Caco-2 (cell line): ENCODE results near the gene SCRN1. TPM values are rescaled to one million over a fixed set of nuclear protein-coding genes. Genes with fewer than 3 reads are reported as not detected.
"Not testable (repeated sequence)": the region's sequence is repeated elsewhere in the genome, so short reads cannot be mapped to it uniquely, and the experiment has no call there.

Experiments
- BruUV-seq: library from RNA; stranded (reverse); fragments of 400-500 nt; replicated peaks from 2 replicates; lab custom pipeline; 2021; lab: Mats Ljungman, UMichigan
- CTCF ChIA-PET: fragments of 300-600 bp; sonication (Branson Sonifier 250); formaldehyde crosslinking; loops from one replicate; lab custom pipeline; 2022; ENCODE audit warnings: antibody characterized with exemption; lab: Charles Lee
- POLR2A ChIA-PET: fragments of 300-600 bp; sonication (Branson Sonifier 250); formaldehyde crosslinking; loops from one replicate; lab custom pipeline; 2022; ENCODE audit warnings: antibody characterized with exemption; lab: Charles Lee
- DNase-seq, 2 experiments: peaks; one replicate each; pipeline versions ENCODE4 v3.0.0 to v3.0.0-alpha.2; 2020 to 2022
- H3K27me3 ChIP-seq: replicated peaks from 2 replicates; pipeline ENCODE4 v1.6.0; 2011; ENCODE audit warnings: low read length; ENCODE audit not compliant: control insufficient read depth, insufficient read depth
- H3K36me3 ChIP-seq: 2 replicates; pipeline ENCODE4 v1.5.1; 2011; ENCODE audit warnings: low read length; ENCODE audit not compliant: control insufficient read depth, insufficient read depth
- H3K4me1 ChIP-seq: fragments of 250-450 bp; sonication (Bioruptor Pico); 2 replicates; pipeline ENCODE4 v1.5.1; 2020; ENCODE audit warnings: mild to moderate bottlenecking
- H3K4me3 ChIP-seq: 2 replicates; pipeline ENCODE4 v1.5.1; 2011; ENCODE audit warnings: low read depth, mild to moderate bottlenecking, control low read depth, low read length
- H3K9me3 ChIP-seq: fragments of 250-450 bp; sonication (Bioruptor Pico); 2 replicates; pipeline ENCODE4 v1.5.1; 2020; ENCODE audit warnings: mild to moderate bottlenecking, moderate library complexity
- H3K27ac Mint-ChIP-seq: one replicate; pipeline ENCODE4 v1.8.0; 2022; ENCODE audit warnings: mixed read lengths; ENCODE audit not compliant: unreplicated experiment
- H3K27me3 Mint-ChIP-seq: one replicate; pipeline ENCODE4 v1.8.0; 2022; ENCODE audit warnings: mixed read lengths; ENCODE audit not compliant: insufficient read depth, unreplicated experiment
- H3K36me3 Mint-ChIP-seq: one replicate; pipeline ENCODE4 v1.8.0; 2022; ENCODE audit warnings: mild to moderate bottlenecking, mixed read lengths; ENCODE audit not compliant: insufficient read depth, unreplicated experiment
- H3K4me1 Mint-ChIP-seq: one replicate; pipeline ENCODE4 v1.8.0; 2022; ENCODE audit warnings: low read depth, mixed read lengths; ENCODE audit not compliant: unreplicated experiment
- H3K4me3 Mint-ChIP-seq: one replicate; pipeline ENCODE4 v1.8.0; 2022; ENCODE audit warnings: mild to moderate bottlenecking, moderate library complexity, mixed read lengths; ENCODE audit not compliant: unreplicated experiment
- H3K9me3 Mint-ChIP-seq: one replicate; pipeline ENCODE4 v1.8.0; 2022; ENCODE audit warnings: mixed read lengths; ENCODE audit not compliant: unreplicated experiment
- intact Hi-C: fragments of 100-400 bp; cut with micrococcal nuclease; formaldehyde crosslinking; loops from one replicate; pipeline ENCODE4 v1.10.0; 2022; ENCODE audit not compliant: unreplicated experiment
- total RNA-seq: library from RNA; stranded (reverse); gene quantifications from 2 replicates; pipeline ENCODE4 v1.2.3, GENCODE V29; 2022
- TF ChIP-seq, protein P1 (sequence below), 2 experiments: fragments of 200-600 bp in 1 of 2; IDR thresholded peaks; 1 replicate in 1 of 2; 2 replicates in 1 of 2; pipeline versions ENCODE4 v1.5.1 to v1.8.0; 2011 to 2022; ENCODE audit warnings: antibody characterized with exemption in 1 of 2, control low read depth in 1 of 2, inconsistent platforms in 1 of 2, low read depth in 1 of 2, low read length in 1 of 2, mild to moderate bottlenecking in 1 of 2, moderate library complexity in 1 of 2; ENCODE audit not compliant: insufficient read depth in 1 of 2, severe bottlenecking in 1 of 2, unreplicated experiment in 1 of 2

The SCRN1 gene
- total RNA-seq, 1 experiment from 2014 or later = 92.9 TPM

DNA sequence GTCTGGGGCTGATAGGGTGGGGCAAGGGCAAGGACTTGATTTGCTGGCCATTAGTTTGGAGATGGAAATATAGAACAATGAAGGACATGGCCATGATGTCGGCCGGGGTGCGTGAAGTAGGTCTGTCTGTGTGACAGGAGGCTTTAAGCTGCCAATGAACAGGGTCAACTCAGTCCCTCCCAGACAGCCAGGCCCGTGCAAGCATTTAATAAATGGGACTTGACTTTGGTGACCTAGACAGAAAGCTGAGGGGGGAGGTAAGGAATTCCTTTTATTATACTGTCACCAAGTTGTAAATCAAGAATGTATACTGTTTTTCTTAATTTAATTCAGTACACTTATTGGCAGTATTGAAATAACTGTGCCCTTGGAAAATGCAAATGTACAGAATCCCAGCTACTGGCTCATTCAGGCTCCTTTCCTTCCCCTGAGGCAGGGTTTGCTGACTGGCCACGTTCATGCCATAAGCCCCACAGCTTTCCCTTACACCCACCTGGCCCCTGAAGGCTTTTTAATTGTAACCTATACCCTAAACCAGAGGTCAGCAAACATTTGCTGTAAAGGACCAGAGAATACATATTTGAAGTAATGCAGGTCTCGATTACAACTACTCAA lies 96.1 kb downstream of the SCRN1 start:
- no peaks in the 10 kb centered on the region for H3K27me3 ChIP-seq
- no peaks in the 10 kb centered on the region for H3K27me3 Mint-ChIP-seq
- no TSS peak for BruUV-seq
- peaks cover 6% of the 10 kb centered on the region for H3K4me1 Mint-ChIP-seq
- H3K36me3 Mint-ChIP-seq = no peaks in the 10 kb centered on the region
- ChIA-PET POLR2A (no interaction called here), CTCF (no interaction called here)
- H3K4me3 Mint-ChIP-seq = no peak overlapping the region
- no peak overlapping the region for H3K4me3 ChIP-seq
- no peaks in the 10 kb centered on the region for H3K36me3 ChIP-seq
- peaks cover 9% of the 10 kb centered on the region for H3K9me3 Mint-ChIP-seq
- no peaks in the 10 kb centered on the region for H3K9me3 ChIP-seq
- intact Hi-C loops = no loop called here
- no peak for DNase-seq
- TF ChIP-seq, protein P1, sequence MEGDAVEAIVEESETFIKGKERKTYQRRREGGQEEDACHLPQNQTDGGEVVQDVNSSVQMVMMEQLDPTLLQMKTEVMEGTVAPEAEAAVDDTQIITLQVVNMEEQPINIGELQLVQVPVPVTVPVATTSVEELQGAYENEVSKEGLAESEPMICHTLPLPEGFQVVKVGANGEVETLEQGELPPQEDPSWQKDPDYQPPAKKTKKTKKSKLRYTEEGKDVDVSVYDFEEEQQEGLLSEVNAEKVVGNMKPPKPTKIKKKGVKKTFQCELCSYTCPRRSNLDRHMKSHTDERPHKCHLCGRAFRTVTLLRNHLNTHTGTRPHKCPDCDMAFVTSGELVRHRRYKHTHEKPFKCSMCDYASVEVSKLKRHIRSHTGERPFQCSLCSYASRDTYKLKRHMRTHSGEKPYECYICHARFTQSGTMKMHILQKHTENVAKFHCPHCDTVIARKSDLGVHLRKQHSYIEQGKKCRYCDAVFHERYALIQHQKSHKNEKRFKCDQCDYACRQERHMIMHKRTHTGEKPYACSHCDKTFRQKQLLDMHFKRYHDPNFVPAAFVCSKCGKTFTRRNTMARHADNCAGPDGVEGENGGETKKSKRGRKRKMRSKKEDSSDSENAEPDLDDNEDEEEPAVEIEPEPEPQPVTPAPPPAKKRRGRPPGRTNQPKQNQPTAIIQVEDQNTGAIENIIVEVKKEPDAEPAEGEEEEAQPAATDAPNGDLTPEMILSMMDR (IDR thresholded peaks at IDR 0.05; ENCODE audit: insufficient read depth in 1 of 2, low read depth in 1 of 2, low read length in 1 of 2, severe bottlenecking in 1 of 2, unreplicated experiment in 1 of 2) = no peak
- H3K4me1 ChIP-seq = no peaks in the 10 kb centered on the region
- H3K27ac Mint-ChIP-seq = no peak overlapping the region

DNA sequence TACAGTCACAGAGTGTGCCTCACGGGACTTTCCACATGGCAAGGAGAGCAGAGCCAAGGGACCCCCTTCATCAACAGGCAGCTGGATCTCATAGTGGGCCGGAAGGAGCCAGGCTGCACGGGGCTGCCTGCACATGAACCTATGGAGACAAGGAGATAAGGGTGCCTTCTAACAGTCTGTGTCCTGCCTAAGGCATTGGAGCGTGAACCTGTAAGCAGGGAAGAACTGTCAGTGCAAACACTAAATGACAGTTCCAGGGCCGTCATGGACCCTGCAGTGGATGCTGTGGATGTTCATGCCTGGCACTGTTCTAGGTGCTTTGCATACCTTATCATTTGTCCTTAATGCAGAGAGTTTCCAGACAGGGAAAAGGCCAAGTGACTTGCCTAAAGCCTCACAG lies 97.4 kb downstream of the SCRN1 start:
- H3K27ac Mint-ChIP-seq = no peak overlapping the region
- H3K27me3 Mint-ChIP-seq = no peaks in the 10 kb centered on the region
- ChIA-PET POLR2A (no interaction called here), CTCF (no interaction called here)
- no peaks in the 10 kb centered on the region for H3K27me3 ChIP-seq
- intact Hi-C loops = no loop called here
- no peaks in the 10 kb centered on the region for H3K36me3 Mint-ChIP-seq
- no peaks in the 10 kb centered on the region for H3K4me1 ChIP-seq
- no peak overlapping the region for H3K4me3 Mint-ChIP-seq
- no peaks in the 10 kb centered on the region for H3K9me3 ChIP-seq
- H3K4me1 Mint-ChIP-seq = no peaks in the 10 kb centered on the region
- no peak for DNase-seq
- H3K4me3 ChIP-seq = no peak overlapping the region
- H3K9me3 Mint-ChIP-seq = no peaks in the 10 kb centered on the region
- BruUV-seq = no TSS peak
- TF ChIP-seq, protein P1 (IDR thresholded peaks at IDR 0.05; ENCODE audit: insufficient read depth in 1 of 2, low read depth in 1 of 2, low read length in 1 of 2, severe bottlenecking in 1 of 2, unreplicated experiment in 1 of 2) = no peak
- H3K36me3 ChIP-seq = no peaks in the 10 kb centered on the region

DNA sequence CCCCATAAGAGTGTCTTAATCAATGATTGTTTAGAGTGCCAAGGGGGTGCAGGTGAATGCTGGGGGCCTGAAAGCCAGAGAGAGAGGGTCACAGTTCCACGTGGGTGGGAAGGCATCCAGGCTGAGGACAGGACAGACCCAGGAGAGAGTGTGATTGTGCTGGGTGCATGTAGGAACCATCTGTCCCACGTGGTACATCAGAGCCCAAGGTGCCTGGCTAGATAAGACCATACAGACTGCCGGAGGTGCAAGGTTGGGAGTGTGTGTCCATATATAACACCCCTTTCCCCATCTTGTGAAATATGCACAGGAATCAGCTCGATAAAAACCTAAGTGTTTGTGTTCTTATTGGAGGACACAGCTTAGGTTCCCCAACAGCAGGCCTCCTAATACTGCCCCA lies 97.8 kb downstream of the SCRN1 start:
- H3K27ac Mint-ChIP-seq = no peak overlapping the region
- DNase-seq = no peak
- ChIA-PET CTCF (no interaction called here), POLR2A (no interaction called here)
- TF ChIP-seq, protein P1 (IDR thresholded peaks at IDR 0.05; ENCODE audit: insufficient read depth in 1 of 2, low read depth in 1 of 2, low read length in 1 of 2, severe bottlenecking in 1 of 2, unreplicated experiment in 1 of 2) = no peak
- no peak overlapping the region for H3K4me3 Mint-ChIP-seq
- no peaks in the 10 kb centered on the region for H3K36me3 Mint-ChIP-seq
- Histone ChIP-seq H3K9me3 (no peaks in the 10 kb centered on the region), H3K4me1 (no peaks in the 10 kb centered on the region), H3K4me3 (no peak overlapping the region), H3K27me3 (no peaks in the 10 kb centered on the region), H3K36me3 (no peaks in the 10 kb centered on the region)
- no peaks in the 10 kb centered on the region for H3K4me1 Mint-ChIP-seq
- no TSS peak for BruUV-seq
- intact Hi-C loops = no loop called here
- no peaks in the 10 kb centered on the region for H3K9me3 Mint-ChIP-seq
- no peaks in the 10 kb centered on the region for H3K27me3 Mint-ChIP-seq

DNA sequence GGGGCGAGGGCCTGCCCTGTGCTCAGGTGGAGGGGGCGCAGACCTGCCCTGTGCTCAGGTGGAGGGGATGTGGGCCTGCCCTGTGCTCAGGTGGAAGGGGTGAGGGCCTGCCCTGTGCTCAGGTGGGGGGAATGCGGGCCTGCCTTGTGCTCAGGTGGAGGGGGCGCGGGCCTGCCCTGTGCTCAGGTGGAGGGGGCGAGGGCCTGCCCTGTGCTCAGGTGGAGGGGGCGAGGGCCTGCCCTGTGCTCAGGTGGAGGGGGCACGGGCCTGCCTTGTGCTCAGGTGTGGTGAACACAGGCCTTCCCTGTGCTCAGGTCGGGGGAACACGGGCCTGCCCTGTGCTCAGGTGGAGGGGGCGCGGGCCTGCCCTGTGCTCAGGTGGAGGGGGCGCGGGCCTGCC lies 98.8 kb downstream of the SCRN1 start:
- H3K9me3 ChIP-seq = not testable (repeated sequence)

More for the DNA sequence above, 98.8 kb downstream of the SCRN1 start:
- H3K27me3 Mint-ChIP-seq, CTCF ChIA-PET, H3K36me3 Mint-ChIP-seq, intact Hi-C loops, H3K4me3 Mint-ChIP-seq, H3K36me3 ChIP-seq, H3K4me3 ChIP-seq, H3K4me1 Mint-ChIP-seq, BruUV-seq, H3K4me1 ChIP-seq, H3K27me3 ChIP-seq, DNase-seq, H3K27ac Mint-ChIP-seq, H3K9me3 Mint-ChIP-seq: not testable (repeated sequence)
- POLR2A ChIA-PET = interaction anchor here (0.6 kb wide), 1 partner anchor 1412 kb away, joined by 3 read pairs; no protein-coding TSS in a partner anchor
